SH-SY5Y (cell line): Measurements from ENCODE around the gene AFF2.

Experiments
- GATA2 ChIP-seq: IDR thresholded peaks from 2 replicates; pipeline ENCODE4 v1.6.1; 2011; ENCODE audit warnings: mild to moderate bottlenecking, low read depth, low read length
- GATA3 ChIP-seq: IDR thresholded peaks from 2 replicates; pipeline ENCODE4 v1.6.1; 2011; ENCODE audit warnings: low read depth, mild to moderate bottlenecking, low read length, moderate library complexity

- TF ChIP-seq GATA2, result no peak
- no peak for TF ChIP-seq GATA3
Measured at GRCh38 chrX:148914783-148915182, 414.4 kb downstream of the AFF2 start.
